Globus pallidus (tissue), 1 donor: Measurements from ENCODE around the gene BTBD16.
A peak's percentile ranks its signal among the peaks of the same experiment; 100 is the strongest.

ENCODE experiments used
- DNase-seq: peaks from one replicate; pipeline ENCODE4 v3.0.0-alpha.2; 2015; ENCODE audit warnings: low spot score

Gene BTBD16

GRCh38 chr10:122311716-122312115, 40.6 kb downstream of the BTBD16 start:
- DNase-seq: no peak

GRCh38 chr10:122316224-122316884, 45.3 kb downstream of the BTBD16 start:
- no peak for DNase-seq

- no peak for DNase-seq
These were observed 50.9 kb downstream of the BTBD16 start for GRCh38 chr10:122321960-122322359.

GRCh38 chr10:122323189-122323588, 52.1 kb downstream of the BTBD16 start:
- no peak for DNase-seq

- no peak for DNase-seq
These were observed 53.0 kb downstream of the BTBD16 start for GRCh38 chr10:122323941-122324675.

GRCh38 chr10:122325235-122325634, 54.1 kb downstream of the BTBD16 start:
- DNase-seq: no peak

GRCh38 chr10:122326385-122326784, 55.3 kb downstream of the BTBD16 start:
- no peak for DNase-seq

GRCh38 chr10:122326806-122327205, 55.7 kb downstream of the BTBD16 start:
- DNase-seq: no peak

- DNase-seq: no peak
These were observed 56.4 kb downstream of the BTBD16 start for GRCh38 chr10:122327237-122328206.

- no peak for DNase-seq
These were observed 57.6 kb downstream of the BTBD16 start for GRCh38 chr10:122328676-122329075.

GRCh38 chr10:122329416-122329815, 58.3 kb downstream of the BTBD16 start:
- no peak for DNase-seq

- DNase-seq: no peak
These were observed 60.0 kb downstream of the BTBD16 start for GRCh38 chr10:122331100-122331499.

- DNase-seq: peak; percentile 91
These were observed 60.7 kb downstream of the BTBD16 start for GRCh38 chr10:122331615-122332446.

GRCh38 chr10:122333037-122333436, 61.9 kb downstream of the BTBD16 start:
- no peak for DNase-seq

GRCh38 chr10:122336332-122336731, 65.2 kb downstream of the BTBD16 start:
- no peak for DNase-seq

GRCh38 chr10:122336961-122337360, 65.9 kb downstream of the BTBD16 start:
- DNase-seq: no peak

- DNase-seq: no peak
These were observed 67.7 kb downstream of the BTBD16 start for GRCh38 chr10:122338609-122339441.

- DNase-seq: no peak
These were observed 70.2 kb downstream of the BTBD16 start for GRCh38 chr10:122341141-122341810.

GRCh38 chr10:122342293-122343134, 71.4 kb downstream of the BTBD16 start:
- peak; percentile 84 for DNase-seq
